K562 (cell line): ENCODE data around the gene ZEB2. TPM values are rescaled to one million over a fixed set of nuclear protein-coding genes. Genes with fewer than 3 reads are reported as not detected.

ENCODE experiments used
- CBX1 ChIP-seq: sonication (generic); IDR thresholded peaks from 2 replicates; pipeline ENCODE4 v1.6.1; 2016; ENCODE audit warnings: antibody characterized with exemption, low read depth, mild to moderate bottlenecking
- CBX5 ChIP-seq: IDR thresholded peaks from 2 replicates; pipeline ENCODE4 v1.6.1; 2014; ENCODE audit warnings: low read depth, borderline replicate concordance
- HBP1 ChIP-seq: fragments of 450-650 bp; formaldehyde crosslinking; IDR thresholded peaks from 2 replicates; pipeline ENCODE4 v1.4.0; 2022; ENCODE audit warnings: missing genetic modification characterization
- KAT8 ChIP-seq: fragments of 450-650 bp; IDR thresholded peaks from 2 replicates; pipeline ENCODE4 v1.6.1; 2016; ENCODE audit warnings: low read depth, mild to moderate bottlenecking
- MGA ChIP-seq: fragments of 450-650 bp; IDR thresholded peaks from 2 replicates; pipeline ENCODE4 v1.6.1; 2016; ENCODE audit warnings: mild to moderate bottlenecking, moderate library complexity
- ZNF24 ChIP-seq: fragments of 450-650 bp; IDR thresholded peaks from 2 replicates; pipeline ENCODE4 v1.6.1; 2016
- ZNF274 ChIP-seq: IDR thresholded peaks from 2 replicates; pipeline ENCODE4 v1.6.1; 2011; ENCODE audit warnings: low read depth, mild to moderate bottlenecking, low read length, moderate library complexity, borderline replicate concordance
- ZNF740 ChIP-seq, 3 experiments: fragments of 200-800 bp in 1 of 3; sonication (Bioruptor generic) in 1 of 3; sonication (generic) in 1 of 3; formaldehyde crosslinking in 1 of 3; IDR thresholded peaks; 2 replicates each; pipeline versions ENCODE4 v1.6.1 to v1.8.0; 2016 to 2022; ENCODE audit warnings: mild to moderate bottlenecking in 2 of 3, missing compliant biosample characterization in 2 of 3, missing genetic modification characterization in 2 of 3, missing genetic modification reagents in 1 of 3
- ZNF77 ChIP-seq: fragments of 250-450 bp; sonication (Bioruptor Pico); IDR thresholded peaks from 2 replicates; pipeline ENCODE4 v1.5.0; 2020
- polyA plus RNA-seq, 8 experiments: library from polyadenylated mRNA; depleted of rRNA in 4 of 8; stranded (reverse) in 5 of 8; unstranded in 3 of 8; fragments of >200 nt; fragmentation: Nextera tagmentation in 2 of 8; fragmentation: Illumina TruSeq in 1 of 8; extraction: Ambion mirVana in 2 of 8; extraction: Trizol in 1 of 8; gene quantifications; 2 replicates each; pipeline versions ENCODE4 v1.2.1 to v1.2.3, GENCODE V29; 2011 to 2014; ENCODE audit warnings: inconsistent platforms in 1 of 8, missing spikeins in 1 of 8
- total RNA-seq, 7 experiments: library from RNA; depleted of rRNA in 6 of 7; stranded (reverse); fragments of >200 nt in 6 of 7; fragmentation: Illumina TruSeq in 2 of 7; extraction: Trizol in 2 of 7; gene quantifications; 2 replicates each; pipeline versions ENCODE4 v1.2.1 to v1.2.3, GENCODE V29; 2011 to 2021; ENCODE audit warnings: low replicate concordance in 1 of 7
- TF ChIP-seq, protein P1 (sequence below): fragments of 200-800 bp; sonication (Bioruptor generic); IDR thresholded peaks from 2 replicates; pipeline ENCODE4 v1.6.1; 2017; ENCODE audit warnings: missing genetic modification characterization, missing compliant biosample characterization
- TF ChIP-seq, protein P2 (sequence below): sonication (generic); formaldehyde crosslinking; IDR thresholded peaks from 2 replicates; pipeline ENCODE4 v1.8.0; 2022; ENCODE audit warnings: mild to moderate bottlenecking, missing genetic modification reagents

The ZEB2 gene
- total and polyA plus RNA-seq, 9 of the 15 experiments (the other 6 are each of a cell fraction or from before 2014, with no cell fraction given) = 15.1 to 113 (median 72.3) TPM

DNA sequence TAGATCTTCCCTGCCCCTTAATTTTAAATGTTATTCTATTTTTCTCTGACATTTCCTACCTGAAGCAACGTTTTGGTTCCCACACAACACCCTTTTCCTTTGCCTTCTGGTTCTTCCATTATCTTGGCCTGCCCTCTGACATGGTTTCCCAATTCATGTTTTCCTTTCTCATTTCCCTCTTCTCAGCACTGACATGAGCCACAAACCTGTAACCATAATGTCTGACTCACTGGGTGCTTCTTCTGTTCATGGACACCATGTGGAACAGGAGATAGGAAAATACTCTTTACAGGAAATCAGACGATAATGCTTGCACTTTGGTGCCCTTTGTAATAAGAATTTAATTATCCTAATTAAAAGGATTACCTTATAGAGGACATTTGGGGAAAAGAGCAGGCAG is 142.0 kb downstream of the ZEB2 start (continued):
- peak; percentile 28; the same call in 1 of the 2 replicates for TF ChIP-seq MGA
- no peak for TF ChIP-seq CBX5
- TF ChIP-seq, protein P1, sequence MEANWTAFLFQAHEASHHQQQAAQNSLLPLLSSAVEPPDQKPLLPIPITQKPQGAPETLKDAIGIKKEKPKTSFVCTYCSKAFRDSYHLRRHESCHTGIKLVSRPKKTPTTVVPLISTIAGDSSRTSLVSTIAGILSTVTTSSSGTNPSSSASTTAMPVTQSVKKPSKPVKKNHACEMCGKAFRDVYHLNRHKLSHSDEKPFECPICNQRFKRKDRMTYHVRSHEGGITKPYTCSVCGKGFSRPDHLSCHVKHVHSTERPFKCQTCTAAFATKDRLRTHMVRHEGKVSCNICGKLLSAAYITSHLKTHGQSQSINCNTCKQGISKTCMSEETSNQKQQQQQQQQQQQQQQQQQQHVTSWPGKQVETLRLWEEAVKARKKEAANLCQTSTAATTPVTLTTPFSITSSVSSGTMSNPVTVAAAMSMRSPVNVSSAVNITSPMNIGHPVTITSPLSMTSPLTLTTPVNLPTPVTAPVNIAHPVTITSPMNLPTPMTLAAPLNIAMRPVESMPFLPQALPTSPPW (CRISPR knock-in tag) = no peak
- no peak for TF ChIP-seq ZNF24
- TF ChIP-seq, protein P2, sequence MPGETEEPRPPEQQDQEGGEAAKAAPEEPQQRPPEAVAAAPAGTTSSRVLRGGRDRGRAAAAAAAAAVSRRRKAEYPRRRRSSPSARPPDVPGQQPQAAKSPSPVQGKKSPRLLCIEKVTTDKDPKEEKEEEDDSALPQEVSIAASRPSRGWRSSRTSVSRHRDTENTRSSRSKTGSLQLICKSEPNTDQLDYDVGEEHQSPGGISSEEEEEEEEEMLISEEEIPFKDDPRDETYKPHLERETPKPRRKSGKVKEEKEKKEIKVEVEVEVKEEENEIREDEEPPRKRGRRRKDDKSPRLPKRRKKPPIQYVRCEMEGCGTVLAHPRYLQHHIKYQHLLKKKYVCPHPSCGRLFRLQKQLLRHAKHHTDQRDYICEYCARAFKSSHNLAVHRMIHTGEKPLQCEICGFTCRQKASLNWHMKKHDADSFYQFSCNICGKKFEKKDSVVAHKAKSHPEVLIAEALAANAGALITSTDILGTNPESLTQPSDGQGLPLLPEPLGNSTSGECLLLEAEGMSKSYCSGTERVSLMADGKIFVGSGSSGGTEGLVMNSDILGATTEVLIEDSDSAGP (CRISPR knock-in tag) = no peak
- TF ChIP-seq ZNF740 (CRISPR knock-in tag; IDR thresholded peaks at IDR 0.05) = no peak
- no peak; a peak in 1 of 4 replicates for TF ChIP-seq ZNF740 (tag; IDR thresholded peaks at IDR 0.05)
- no peak for TF ChIP-seq CBX1
- no peak for TF ChIP-seq ZNF77
- no peak for TF ChIP-seq KAT8
- no peak for TF ChIP-seq ZNF274
- TF ChIP-seq HBP1 (CRISPR knock-in tag) = no peak
